ENCODE measurements around the gene MCF2L2. TPM values are rescaled to one million over a fixed set of nuclear protein-coding genes. Genes with fewer than 3 reads are reported as not detected.

The MCF2L2 gene
- total RNA-seq, 1 donor from 2014 or later = 18.1 TPM

GRCh38 chr3:183308751-183309150 is 119.7 kb downstream of the MCF2L2 start:
- Mint-ChIP-seq H3K27ac (ENCODE audit: unreplicated experiment) (no peak overlapping the region), H3K9me3 (ENCODE audit: unreplicated experiment) (no peaks in the 10 kb centered on the region)
- no peak for DNase-seq

GRCh38 chr3:183307749-183308148 is 120.7 kb downstream of the MCF2L2 start:
- H3K27me3 Mint-ChIP-seq (ENCODE audit: unreplicated experiment) = no peaks in the 10 kb centered on the region
- no peak for DNase-seq
- TF ChIP-seq CTCF (IDR thresholded peaks at IDR 0.05; ENCODE audit: partially characterized antibody, unreplicated experiment) = no peak
- H3K36me3 Mint-ChIP-seq (ENCODE audit: unreplicated experiment) = peaks cover 11% of the 10 kb centered on the region
- H3K9me3 Mint-ChIP-seq (ENCODE audit: unreplicated experiment) = peaks cover 2% of the 10 kb centered on the region
- H3K4me1 Mint-ChIP-seq (ENCODE audit: low read depth, unreplicated experiment) = no peaks in the 10 kb centered on the region
- no peak overlapping the region for H3K4me3 Mint-ChIP-seq (ENCODE audit: unreplicated experiment)
- no peak overlapping the region for H3K27ac Mint-ChIP-seq (ENCODE audit: unreplicated experiment)

More at GRCh38 chr3:183308751-183309150, 119.7 kb downstream of the MCF2L2 start:
- Mint-ChIP-seq H3K27me3 (ENCODE audit: unreplicated experiment) (no peaks in the 10 kb centered on the region), H3K4me3 (ENCODE audit: unreplicated experiment) (no peak overlapping the region), H3K4me1 (ENCODE audit: low read depth, unreplicated experiment) (no peaks in the 10 kb centered on the region), H3K36me3 (ENCODE audit: unreplicated experiment) (peaks cover 9% of the 10 kb centered on the region)
- TF ChIP-seq CTCF (IDR thresholded peaks at IDR 0.05; ENCODE audit: partially characterized antibody, unreplicated experiment) = no peak

GRCh38 chr3:183306798-183307671 is 121.4 kb downstream of the MCF2L2 start:
- Mint-ChIP-seq H3K4me1 (ENCODE audit: low read depth, unreplicated experiment) (no peaks in the 10 kb centered on the region), H3K4me3 (ENCODE audit: unreplicated experiment) (no peak overlapping the region), H3K9me3 (ENCODE audit: unreplicated experiment) (peaks cover 2% of the 10 kb centered on the region), H3K36me3 (ENCODE audit: unreplicated experiment) (peaks cover 11% of the 10 kb centered on the region), H3K27me3 (ENCODE audit: unreplicated experiment) (no peaks in the 10 kb centered on the region), H3K27ac (ENCODE audit: unreplicated experiment) (no peak overlapping the region)
- no peak for TF ChIP-seq CTCF (IDR thresholded peaks at IDR 0.05; ENCODE audit: partially characterized antibody, unreplicated experiment)
- no peak for DNase-seq

GRCh38 chr3:183303690-183304089 is 124.7 kb downstream of the MCF2L2 start:
- Mint-ChIP-seq H3K4me1 (ENCODE audit: low read depth, unreplicated experiment) (peaks cover 5% of the 10 kb centered on the region), H3K27ac (ENCODE audit: unreplicated experiment) (peak overlapping the region; percentile 40), H3K4me3 (ENCODE audit: unreplicated experiment) (no peak overlapping the region)

More at GRCh38 chr3:183303690-183304089, 124.7 kb downstream of the MCF2L2 start:
- Mint-ChIP-seq H3K36me3 (ENCODE audit: unreplicated experiment) (peaks cover 6% of the 10 kb centered on the region), H3K9me3 (ENCODE audit: unreplicated experiment) (peaks cover 4% of the 10 kb centered on the region), H3K27me3 (ENCODE audit: unreplicated experiment) (no peaks in the 10 kb centered on the region)
- no peak for TF ChIP-seq CTCF (IDR thresholded peaks at IDR 0.05; ENCODE audit: partially characterized antibody, unreplicated experiment)
- no peak for DNase-seq
